ENCODE results near the gene HID1.

GRCh38 chr17:74951680-74952421 is 20.7 kb downstream of the HID1 start:
- TF ChIP-seq, protein P1, sequence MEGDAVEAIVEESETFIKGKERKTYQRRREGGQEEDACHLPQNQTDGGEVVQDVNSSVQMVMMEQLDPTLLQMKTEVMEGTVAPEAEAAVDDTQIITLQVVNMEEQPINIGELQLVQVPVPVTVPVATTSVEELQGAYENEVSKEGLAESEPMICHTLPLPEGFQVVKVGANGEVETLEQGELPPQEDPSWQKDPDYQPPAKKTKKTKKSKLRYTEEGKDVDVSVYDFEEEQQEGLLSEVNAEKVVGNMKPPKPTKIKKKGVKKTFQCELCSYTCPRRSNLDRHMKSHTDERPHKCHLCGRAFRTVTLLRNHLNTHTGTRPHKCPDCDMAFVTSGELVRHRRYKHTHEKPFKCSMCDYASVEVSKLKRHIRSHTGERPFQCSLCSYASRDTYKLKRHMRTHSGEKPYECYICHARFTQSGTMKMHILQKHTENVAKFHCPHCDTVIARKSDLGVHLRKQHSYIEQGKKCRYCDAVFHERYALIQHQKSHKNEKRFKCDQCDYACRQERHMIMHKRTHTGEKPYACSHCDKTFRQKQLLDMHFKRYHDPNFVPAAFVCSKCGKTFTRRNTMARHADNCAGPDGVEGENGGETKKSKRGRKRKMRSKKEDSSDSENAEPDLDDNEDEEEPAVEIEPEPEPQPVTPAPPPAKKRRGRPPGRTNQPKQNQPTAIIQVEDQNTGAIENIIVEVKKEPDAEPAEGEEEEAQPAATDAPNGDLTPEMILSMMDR (IDR thresholded peaks at IDR 0.05; ENCODE audit: insufficient read depth, low read depth, low read length): no peak
- no peak for TF ChIP-seq EZH2 (IDR thresholded peaks at IDR 0.05; ENCODE audit: insufficient read depth, low read length)
